Measurements from ENCODE around the gene SELENOT.

SELENOT gene

GRCh38 chr3:150673966-150674365 lies 70.8 kb downstream of the SELENOT start:
- DNase-seq: no peak

GRCh38 chr3:150675587-150675986 lies 72.5 kb downstream of the SELENOT start:
- no peak for DNase-seq
